ENCODE measurements around the gene GSTM1.

DNA sequence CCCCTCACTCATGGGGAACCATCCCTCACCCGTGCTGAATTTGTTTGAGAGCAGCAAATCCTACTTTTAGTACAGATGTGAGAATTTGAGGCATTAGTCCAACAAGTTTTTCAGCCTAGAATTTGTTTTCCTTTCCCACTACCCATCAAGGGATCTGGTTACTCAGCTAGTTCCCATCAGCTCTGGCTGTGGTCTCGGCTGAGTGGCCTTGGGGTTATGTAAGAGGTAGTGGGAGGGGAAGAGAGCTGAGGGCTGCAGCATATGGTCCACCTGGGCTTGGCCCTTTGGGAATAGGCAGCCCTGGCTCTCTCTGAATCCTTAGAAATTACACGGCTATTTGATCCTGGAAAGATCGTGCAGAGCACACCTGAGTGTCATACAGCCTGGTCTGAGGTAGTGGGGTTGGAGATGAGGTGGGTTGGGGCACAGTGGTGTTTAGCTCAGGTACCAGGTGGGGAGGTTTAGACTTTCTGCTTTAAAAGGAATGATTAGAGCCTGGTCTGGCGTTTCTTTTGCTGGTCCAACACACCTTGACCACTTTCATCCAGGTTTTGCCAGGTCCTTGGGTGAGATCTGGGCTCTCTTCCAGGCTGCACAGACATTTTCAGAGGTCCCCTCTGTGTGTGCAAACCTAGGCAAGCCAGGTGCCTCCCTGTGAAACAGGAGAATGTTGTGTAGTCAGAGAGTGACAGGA lies 27.5 kb upstream of the GSTM1 start:
- TF ChIP-seq BACH2 (CRISPR knock-in tag; IDR thresholded peaks at IDR 0.05; ENCODE audit: borderline replicate concordance) (no peak), PPARA (CRISPR knock-in tag; IDR thresholded peaks at IDR 0.05; ENCODE audit: borderline replicate concordance) (no peak), CSRNP3 (CRISPR knock-in tag; IDR thresholded peaks at IDR 0.05) (no peak)
- TF ChIP-seq, protein P1, sequence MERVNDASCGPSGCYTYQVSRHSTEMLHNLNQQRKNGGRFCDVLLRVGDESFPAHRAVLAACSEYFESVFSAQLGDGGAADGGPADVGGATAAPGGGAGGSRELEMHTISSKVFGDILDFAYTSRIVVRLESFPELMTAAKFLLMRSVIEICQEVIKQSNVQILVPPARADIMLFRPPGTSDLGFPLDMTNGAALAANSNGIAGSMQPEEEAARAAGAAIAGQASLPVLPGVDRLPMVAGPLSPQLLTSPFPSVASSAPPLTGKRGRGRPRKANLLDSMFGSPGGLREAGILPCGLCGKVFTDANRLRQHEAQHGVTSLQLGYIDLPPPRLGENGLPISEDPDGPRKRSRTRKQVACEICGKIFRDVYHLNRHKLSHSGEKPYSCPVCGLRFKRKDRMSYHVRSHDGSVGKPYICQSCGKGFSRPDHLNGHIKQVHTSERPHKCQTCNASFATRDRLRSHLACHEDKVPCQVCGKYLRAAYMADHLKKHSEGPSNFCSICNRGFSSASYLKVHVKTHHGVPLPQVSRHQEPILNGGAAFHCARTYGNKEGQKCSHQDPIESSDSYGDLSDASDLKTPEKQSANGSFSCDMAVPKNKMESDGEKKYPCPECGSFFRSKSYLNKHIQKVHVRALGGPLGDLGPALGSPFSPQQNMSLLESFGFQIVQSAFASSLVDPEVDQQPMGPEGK (CRISPR knock-in tag; IDR thresholded peaks at IDR 0.05; ENCODE audit: borderline replicate concordance): no peak

Data from SK-N-SH treated with all-trans-retinoic acid at 6 μM for 48 hours (cell line).